Transverse colon (tissue), 4 donors: ENCODE results near the gene PRKCB. TPM values are rescaled to one million over a fixed set of nuclear protein-coding genes. Genes with fewer than 3 reads are reported as not detected.

Experiments
- DNase-seq: peaks from one replicate; pipeline ENCODE4 v3.0.0-alpha.2; 2019
- H3K27ac ChIP-seq, 4 donors: fragments of 200-600 bp; sonication (generic); 2 replicates each; pipeline ENCODE4 v1.5.1; 2016 to 2018; ENCODE audit warnings: inconsistent platforms in 4 of 4
- H3K27me3 ChIP-seq: fragments of 200-600 bp; sonication (generic); 2 replicates; pipeline ENCODE4 v1.5.1; 2017; ENCODE audit warnings: inconsistent platforms
- H3K36me3 ChIP-seq, 4 donors: fragments of 200-600 bp; sonication (generic); 2 replicates each; pipeline ENCODE4 v1.5.1; 2017 to 2019; ENCODE audit warnings: inconsistent platforms in 4 of 4
- H3K4me1 ChIP-seq, 4 donors: fragments of 200-600 bp; sonication (generic); 2 replicates each; pipeline ENCODE4 v1.5.1; 2017 to 2020; ENCODE audit warnings: inconsistent platforms in 4 of 4
- H3K4me3 ChIP-seq, 4 donors: fragments of 200-600 bp; sonication (generic); 1 replicate in 1 of 4; 2 replicates in 3 of 4; pipeline versions ENCODE4 v1.5.1 to v1.6.1; 2017 to 2019; ENCODE audit warnings: inconsistent platforms in 4 of 4
- H3K9me3 ChIP-seq, 2 donors: fragments of 200-600 bp; sonication (generic); 2 replicates each; pipeline ENCODE4 v1.5.1; 2017 to 2019; ENCODE audit warnings: inconsistent platforms in 2 of 2
- CTCF ChIP-seq, 5 experiments: fragments of 200-600 bp in 3 of 5; fragments of 450-650 bp in 2 of 5; sonication (generic) in 3 of 5; IDR thresholded peaks; 1 replicate in 2 of 5; 2 replicates in 3 of 5; pipeline ENCODE4 v1.5.1; 2016 to 2017; ENCODE audit warnings: antibody characterized with exemption in 5 of 5, inconsistent platforms in 3 of 5, mild to moderate bottlenecking in 2 of 5, moderate library complexity in 1 of 5
- EP300 ChIP-seq: sonication (generic); formaldehyde crosslinking; IDR thresholded peaks from one replicate; pipeline ENCODE4 v1.6.1; 2017; ENCODE audit warnings: antibody characterized with exemption, low read depth
- POLR2A ChIP-seq: fragments of 450-650 bp; IDR thresholded peaks from one replicate; pipeline ENCODE4 v1.6.1; 2016; ENCODE audit warnings: antibody characterized with exemption, mild to moderate bottlenecking, moderate library complexity
- POLR2AphosphoS5 ChIP-seq, 3 donors: sonication (generic); formaldehyde crosslinking; IDR thresholded peaks; one replicate each; pipeline ENCODE4 v1.6.1; 2016; ENCODE audit warnings: antibody characterized with exemption in 3 of 3
- WGBS, 2 donors: methylation state at CpG; one replicate each; pipeline ENCODE4 v1.1.5; 2018; ENCODE audit warnings: low coverage in 1 of 2; 5-methylcytosine and 5-hydroxymethylcytosine counted together
- in situ Hi-C, 4 donors: fragments of 200-750 bp; cut with MboI; loops; one replicate each; pipeline versions ENCODE4 v1.15.0 to v1.15.1; 2017; ENCODE audit warnings: low sequenced_read_pairs in 3 of 4, low pct_ligation_motif_present in 1 of 4, low pct_unique_long_range_greater_than_20kb in 1 of 4
- intact Hi-C: fragments of 100-400 bp; cut with DNase I; formaldehyde crosslinking; loops from one replicate; pipeline ENCODE4 v1.15.1; 2023; ENCODE audit warnings: low total_unique reads
- total RNA-seq, 4 donors: library from RNA; depleted of rRNA; stranded (reverse); fragments of >200 nt; gene quantifications; one replicate each; pipeline ENCODE4 v1.1.0, GENCODE V29; 2016

The PRKCB gene
- total RNA-seq, 4 donors from 2014 or later = 9.0 to 28.3 (median 15.2) TPM

- Histone ChIP-seq H3K4me1 (peaks cover 0 to 18% (median 7%) of the 10 kb centered on the region in 4 donors), H3K27me3 (peaks cover 22% of the 10 kb centered on the region), H3K9me3 (peaks cover 3% of the 10 kb centered on the region in 2 donors), H3K4me3 (no peak overlapping the region), H3K27ac (no peak overlapping the region), H3K36me3 (no peaks in the 10 kb centered on the region)
- no peak for TF ChIP-seq POLR2A
- no peak for TF ChIP-seq CTCF (IDR thresholded peaks at IDR 0.05)
- no peak for TF ChIP-seq POLR2AphosphoS5 (IDR thresholded peaks at IDR 0.05)
- no peak for TF ChIP-seq EP300
- WGBS, 2 donors = 56% methylated on average over 1 of the region's 1 CpG; no CpG with 5 or more reads in 1 of the 2 donors
- in situ Hi-C loops (no loop called here), intact Hi-C loops (loop anchor here (10.0 kb wide), 2 partner anchors 82 to 112 kb away; no protein-coding TSS in a partner anchor)
- no peak for DNase-seq
Measured at GRCh38 chr16:23832882-23833281, 2.9 kb upstream of the PRKCB start.

DNA sequence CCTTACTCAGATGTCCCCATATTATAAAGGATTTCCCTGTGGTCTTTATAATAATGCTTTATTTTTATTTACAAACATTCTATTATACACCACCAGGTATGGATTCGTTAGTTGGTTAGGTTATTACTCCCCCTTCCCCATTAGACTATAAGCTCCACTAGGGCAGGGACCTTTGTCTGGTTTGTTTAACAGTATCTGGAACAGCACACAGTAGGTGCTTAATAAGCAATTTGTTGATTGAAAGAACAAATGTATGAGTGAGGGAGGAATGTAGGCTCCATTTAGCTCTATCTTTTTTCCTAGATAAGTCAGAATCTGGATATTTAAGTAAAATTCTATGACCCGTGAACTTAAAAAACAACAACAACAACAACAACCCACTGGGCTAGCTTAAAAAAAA is 2.3 kb upstream of the PRKCB start:
- Histone ChIP-seq H3K36me3 (no peaks in the 10 kb centered on the region), H3K4me3 (no peak overlapping the region), H3K27ac (no peak overlapping the region), H3K4me1 (peaks cover 0 to 20% (median 9%) of the 10 kb centered on the region in 4 donors), H3K27me3 (peaks cover 28% of the 10 kb centered on the region), H3K9me3 (peaks cover 3% of the 10 kb centered on the region in 2 donors)
- DNase-seq = no peak
- intact Hi-C loops = loop anchor here (10.0 kb wide), 2 partner anchors 81 to 111 kb away; no protein-coding TSS in a partner anchor
- WGBS, 2 donors = 90 to 95% methylated on average over 2 of the region's 2 CpGs
- no peak for TF ChIP-seq CTCF (IDR thresholded peaks at IDR 0.05)
- TF ChIP-seq POLR2AphosphoS5 (IDR thresholded peaks at IDR 0.05) = no peak
- no peak for TF ChIP-seq POLR2A
- no peak for TF ChIP-seq EP300
- in situ Hi-C loops = no loop called here

- H3K27ac ChIP-seq = no peak overlapping the region
- H3K9me3 ChIP-seq = peaks cover 3% of the 10 kb centered on the region in 2 donors
- in situ Hi-C loops = no loop called here
- no peak for DNase-seq
- H3K27me3 ChIP-seq = peaks cover 28% of the 10 kb centered on the region
- H3K4me3 ChIP-seq = no peak overlapping the region
- WGBS, 2 donors = 89 to 90% methylated on average over 3 to 7 of the region's 7 CpGs
- intact Hi-C loops = loop anchor here (10.0 kb wide), 2 partner anchors 81 to 111 kb away; no protein-coding TSS in a partner anchor
- no peaks in the 10 kb centered on the region for H3K36me3 ChIP-seq
- peaks cover 0 to 23% (median 11%) of the 10 kb centered on the region in 4 donors for H3K4me1 ChIP-seq
- no peak for TF ChIP-seq EP300
- no peak for TF ChIP-seq POLR2AphosphoS5 (IDR thresholded peaks at IDR 0.05)
- TF ChIP-seq CTCF (IDR thresholded peaks at IDR 0.05) = no peak
- TF ChIP-seq POLR2A = no peak
Measured at GRCh38 chr16:23833960-23834685, 1.7 kb upstream of the PRKCB start.

- H3K4me3 ChIP-seq = peak overlapping the region; percentile 46 to 63 (median 58)
- H3K9me3 ChIP-seq = no peaks in the 10 kb centered on the region
- intact Hi-C loops = loop anchor here (10.0 kb wide), 2 partner anchors 79 to 109 kb away; no protein-coding TSS in a partner anchor
- DNase-seq = no peak
- TF ChIP-seq EP300 (no peak), POLR2AphosphoS5 (IDR thresholded peaks at IDR 0.05) (no peak), POLR2A (no peak), CTCF (IDR thresholded peaks at IDR 0.05) (no peak)
- peaks cover 28% of the 10 kb centered on the region for H3K27me3 ChIP-seq
- in situ Hi-C loops = no loop called here
- H3K27ac ChIP-seq = peak overlapping the region; percentile 26 to 63 (median 56)
- WGBS, 2 donors = 0% methylated on average over 11 of the region's 45 CpGs; no CpG with 5 or more reads in 1 of the 2 donors
- H3K36me3 ChIP-seq = no peaks in the 10 kb centered on the region
- peaks cover 0 to 23% (median 11%) of the 10 kb centered on the region in 4 donors for H3K4me1 ChIP-seq
Measured at GRCh38 chr16:23836078-23836403, 258 bp downstream of the PRKCB start.
